Mucosa of rectum (tissue), 2 donors: ENCODE data around the gene C16orf89.
A peak's percentile ranks its signal among the peaks of the same experiment; 100 is the strongest.

Experiments used
- H3K27ac ChIP-seq, 2 donors: one replicate each; pipeline ENCODE4 v1.7.0; 2013; ENCODE audit warnings: inconsistent platforms in 2 of 2, low read depth in 2 of 2, low read length in 2 of 2
- H3K27me3 ChIP-seq, 2 donors: one replicate each; pipeline ENCODE4 v1.7.0; 2013; ENCODE audit warnings: low read length in 2 of 2; ENCODE audit not compliant: control insufficient read depth in 2 of 2, insufficient read depth in 2 of 2
- H3K36me3 ChIP-seq, 2 donors: one replicate each; pipeline ENCODE4 v1.7.0; 2013; ENCODE audit warnings: low read length in 2 of 2; ENCODE audit not compliant: control insufficient read depth in 2 of 2, insufficient read depth in 2 of 2
- H3K4me1 ChIP-seq, 2 donors: one replicate each; pipeline ENCODE4 v1.7.0; 2013; ENCODE audit warnings: low read length in 2 of 2, mild to moderate bottlenecking in 1 of 2; ENCODE audit not compliant: control insufficient read depth in 2 of 2, insufficient read depth in 2 of 2
- H3K4me3 ChIP-seq, 2 donors: one replicate each; pipeline ENCODE4 v1.7.0; 2013; ENCODE audit warnings: low read length in 2 of 2
- H3K9ac ChIP-seq, 2 donors: one replicate each; pipeline ENCODE4 v1.7.0; 2013; ENCODE audit warnings: low read length in 2 of 2, low read depth in 1 of 2, mild to moderate bottlenecking in 1 of 2
- H3K9me3 ChIP-seq, 2 donors: one replicate each; pipeline ENCODE4 v1.7.0; 2013; ENCODE audit warnings: low read length in 2 of 2; ENCODE audit not compliant: control insufficient read depth in 2 of 2
- donor health status: healthy.
- donor health status: Normal muscosa, but diverticular disease.

Gene C16orf89

DNA sequence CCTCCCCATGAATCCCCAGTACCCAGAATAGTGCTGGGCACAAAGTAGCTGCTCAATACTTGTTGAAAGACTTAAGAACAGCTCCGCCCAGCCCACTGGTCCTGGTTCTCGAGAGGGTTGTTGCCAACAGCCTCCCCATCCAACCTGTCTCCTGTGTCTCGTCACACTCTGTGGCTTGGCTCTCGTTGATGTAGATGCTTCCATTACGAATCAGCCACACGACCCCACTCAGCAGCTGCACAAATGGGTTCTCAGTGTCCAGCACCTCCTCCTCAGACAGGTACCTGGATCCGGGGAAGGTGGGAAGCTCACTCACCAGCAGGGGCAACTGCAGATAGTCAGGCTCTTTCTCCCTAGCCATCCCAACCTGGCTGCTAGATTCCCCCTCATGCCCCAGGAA is 34.2 kb downstream of the C16orf89 start:
- Histone ChIP-seq H3K9ac (no peak overlapping the region), H3K36me3 (peaks cover 13 to 23% of the 10 kb centered on the region in 2 donors), H3K27ac (no peak overlapping the region), H3K4me1 (peaks cover 15 to 21% of the 10 kb centered on the region in 2 donors), H3K27me3 (no peaks in the 10 kb centered on the region), H3K4me3 (no peak overlapping the region), H3K9me3 (no peaks in the 10 kb centered on the region)

DNA sequence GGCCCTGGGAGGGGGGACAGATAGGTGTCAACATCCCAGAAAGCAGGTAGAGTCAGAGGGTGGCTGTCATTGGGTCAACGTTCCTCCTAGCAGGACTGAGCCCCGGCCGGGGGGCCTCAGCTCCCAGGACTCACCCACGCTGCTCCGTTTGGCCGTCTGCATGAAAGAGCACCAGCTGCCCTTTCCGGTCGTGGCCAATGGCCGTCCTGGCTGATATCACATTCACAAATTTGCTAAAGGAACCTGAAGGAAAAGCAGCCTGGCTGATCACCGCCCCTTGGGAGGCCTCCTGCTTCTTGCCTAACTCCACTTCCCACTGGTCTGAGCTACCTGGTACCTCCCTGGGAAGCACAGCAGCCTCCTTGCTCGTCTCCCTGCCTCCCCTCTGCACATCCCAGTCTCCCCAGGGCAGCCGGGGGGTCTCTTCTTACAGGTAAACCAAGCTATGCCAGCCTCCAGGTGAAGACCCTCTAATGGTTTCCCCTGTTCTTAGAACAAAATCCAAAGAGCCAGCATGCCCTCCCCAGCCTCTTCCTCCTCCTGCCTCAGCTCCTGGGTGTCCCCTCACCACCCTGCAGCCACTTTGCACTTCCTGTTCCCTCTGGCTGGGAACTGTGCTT is 35.4 kb downstream of the C16orf89 start:
- H3K9ac ChIP-seq: no peak overlapping the region
- H3K4me1 ChIP-seq: peaks cover 15 to 20% of the 10 kb centered on the region in 2 donors
- no peaks in the 10 kb centered on the region for H3K9me3 ChIP-seq
- H3K27me3 ChIP-seq: no peaks in the 10 kb centered on the region
- peaks cover 13 to 23% of the 10 kb centered on the region in 2 donors for H3K36me3 ChIP-seq
- H3K4me3 ChIP-seq: no peak overlapping the region
- H3K27ac ChIP-seq: no peak overlapping the region

DNA sequence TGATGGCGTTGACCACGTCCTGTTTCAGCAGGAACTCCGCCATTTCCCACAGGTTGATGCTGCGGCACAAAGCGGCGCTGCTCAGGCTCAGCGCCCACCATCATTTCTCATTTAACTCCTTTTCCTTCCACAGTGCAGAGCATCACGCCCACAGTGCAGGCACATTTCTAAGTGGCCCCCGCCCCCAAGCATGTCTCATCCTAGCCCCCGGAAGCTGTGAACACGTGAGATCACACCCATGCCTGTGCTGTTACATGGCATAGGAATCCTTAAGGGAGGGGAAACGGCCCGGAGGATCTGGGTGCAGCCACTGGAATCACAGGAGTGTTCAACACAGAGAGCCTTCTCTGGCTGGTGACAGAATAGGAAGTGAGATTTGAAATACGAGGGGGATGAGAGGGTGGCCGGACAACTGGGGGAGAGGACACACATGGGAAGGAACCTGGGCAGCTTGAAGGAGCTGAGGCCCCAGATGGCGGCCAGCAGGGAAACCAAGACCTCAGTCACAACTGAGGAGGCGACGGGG is 36.7 kb downstream of the C16orf89 start:
- Histone ChIP-seq H3K36me3 (peaks cover 13 to 23% of the 10 kb centered on the region in 2 donors), H3K9me3 (no peaks in the 10 kb centered on the region), H3K27me3 (no peaks in the 10 kb centered on the region), H3K4me1 (peaks cover 12 to 17% of the 10 kb centered on the region in 2 donors), H3K27ac (no peak overlapping the region), H3K9ac (no peak overlapping the region), H3K4me3 (no peak overlapping the region)

DNA sequence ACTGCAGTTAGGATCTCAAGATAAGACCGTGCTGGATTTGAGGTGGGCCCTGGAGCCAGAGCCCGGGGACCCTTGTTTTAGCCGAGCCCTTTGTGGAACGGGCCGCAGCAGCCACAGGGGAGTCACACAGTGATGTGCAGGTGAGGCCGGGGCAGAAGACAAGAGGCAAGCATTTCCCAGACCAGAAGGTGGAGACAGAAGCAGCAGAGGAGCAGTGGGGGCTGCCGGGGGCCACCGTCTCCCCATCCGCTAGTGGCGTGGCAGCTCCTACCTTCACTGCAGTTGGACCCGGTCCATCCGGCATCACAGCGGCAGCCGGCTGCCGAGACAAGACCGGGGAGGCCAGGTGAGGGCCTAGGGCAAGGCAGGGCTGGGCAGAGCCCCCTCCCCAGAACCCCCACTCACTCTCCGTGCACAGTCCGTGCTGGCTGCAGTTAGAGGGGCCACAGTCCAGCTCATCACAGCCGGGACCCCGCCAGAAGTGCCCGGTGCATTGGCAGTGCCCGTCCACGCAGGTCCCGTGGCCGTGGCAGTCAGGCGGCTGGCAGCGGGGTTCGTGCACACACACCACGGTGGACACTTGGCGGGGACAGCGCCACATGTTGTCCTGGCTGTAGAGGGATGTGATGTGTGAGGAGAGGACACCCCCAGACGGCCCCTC is 38.1 kb downstream of the C16orf89 start:
- no peak overlapping the region for H3K27ac ChIP-seq
- H3K4me1 ChIP-seq: peaks cover 7 to 11% of the 10 kb centered on the region in 2 donors
- H3K4me3 ChIP-seq: no peak overlapping the region
- no peak overlapping the region for H3K9ac ChIP-seq
- H3K27me3 ChIP-seq: no peaks in the 10 kb centered on the region
- H3K36me3 ChIP-seq: peaks cover 13 to 23% of the 10 kb centered on the region in 2 donors
- no peaks in the 10 kb centered on the region for H3K9me3 ChIP-seq

DNA sequence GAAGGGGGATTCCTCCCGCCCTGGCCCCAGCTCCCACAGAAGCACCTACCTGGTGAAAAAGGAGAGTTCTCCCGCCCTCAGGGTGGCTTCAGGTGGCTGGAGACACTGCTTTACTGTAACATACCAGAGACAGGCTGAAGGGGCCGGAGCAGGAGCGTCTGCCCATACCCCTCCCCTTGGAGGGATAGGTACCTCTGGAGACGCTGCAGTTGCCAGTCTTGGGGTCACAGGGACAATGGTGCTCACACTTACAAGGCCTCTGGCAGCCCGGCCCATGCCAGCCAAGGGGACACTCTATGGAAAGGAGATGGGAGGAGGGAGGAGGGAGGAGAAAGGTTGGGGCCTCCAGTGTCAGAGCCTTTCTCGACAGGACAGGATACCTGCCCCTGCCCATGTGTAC is 38.7 kb downstream of the C16orf89 start:
- no peak overlapping the region for H3K4me3 ChIP-seq
- H3K9me3 ChIP-seq: no peaks in the 10 kb centered on the region
- peaks cover 3 to 10% of the 10 kb centered on the region in 2 donors for H3K4me1 ChIP-seq
- H3K9ac ChIP-seq: no peak overlapping the region
- H3K27me3 ChIP-seq: no peaks in the 10 kb centered on the region
- H3K27ac ChIP-seq: no peak overlapping the region
- H3K36me3 ChIP-seq: peaks cover 13 to 23% of the 10 kb centered on the region in 2 donors

DNA sequence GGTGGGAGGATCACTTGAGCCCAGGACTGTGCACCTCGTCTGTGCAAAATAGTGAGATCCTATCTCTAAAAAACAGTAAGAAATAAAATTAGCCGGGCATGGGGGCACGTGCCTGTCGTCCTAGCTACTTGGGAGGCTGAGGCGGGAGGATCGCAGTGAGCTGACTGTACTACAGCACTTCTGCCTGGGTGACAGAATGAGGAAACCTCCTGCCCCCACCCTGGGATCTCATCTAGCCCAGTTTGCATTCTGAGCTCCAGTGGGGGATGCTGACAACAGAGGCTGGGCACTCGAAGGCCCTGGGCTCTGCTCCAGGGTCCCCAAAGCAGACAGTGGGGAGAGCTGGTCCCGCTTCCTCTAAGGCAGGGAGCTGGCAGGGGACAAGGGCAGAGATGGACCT is 39.1 kb downstream of the C16orf89 start:
- no peaks in the 10 kb centered on the region for H3K27me3 ChIP-seq
- no peak overlapping the region for H3K27ac ChIP-seq
- H3K36me3 ChIP-seq: peaks cover 13 to 23% of the 10 kb centered on the region in 2 donors
- H3K4me3 ChIP-seq: no peak overlapping the region
- H3K9me3 ChIP-seq: no peaks in the 10 kb centered on the region
- H3K9ac ChIP-seq: no peak overlapping the region
- H3K4me1 ChIP-seq: peaks cover 3 to 10% of the 10 kb centered on the region in 2 donors

DNA sequence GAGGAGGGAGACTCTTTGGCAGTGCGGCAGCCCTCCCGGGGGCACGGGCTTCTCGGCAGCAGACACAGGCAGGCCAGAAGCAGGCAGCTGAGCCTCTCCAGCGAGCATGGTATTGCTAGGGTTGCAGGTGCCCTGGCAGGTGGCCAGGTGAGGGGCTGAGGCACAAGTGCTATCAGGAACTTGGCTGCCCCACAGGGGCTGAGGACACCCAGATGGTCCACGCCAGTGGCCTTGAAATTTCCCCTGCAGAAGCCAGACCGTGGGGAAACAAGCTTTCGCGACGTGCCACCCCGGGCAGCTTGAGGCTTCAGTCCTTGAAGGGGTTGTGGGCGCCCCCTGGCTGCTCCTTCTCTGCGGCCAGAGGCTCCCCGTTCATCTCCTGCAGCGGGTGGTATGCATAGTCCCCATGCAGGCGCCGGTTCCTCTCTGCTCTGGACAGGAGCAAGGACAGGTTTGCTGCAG is 40.6 kb downstream of the C16orf89 start:
- Histone ChIP-seq H3K9ac (no peak overlapping the region), H3K27me3 (no peaks in the 10 kb centered on the region), H3K9me3 (no peaks in the 10 kb centered on the region), H3K36me3 (peaks cover 13 to 20% of the 10 kb centered on the region in 2 donors), H3K4me3 (no peak overlapping the region), H3K27ac (peak overlapping the region in 1 of 2 donors; percentile 16), H3K4me1 (peaks cover 3 to 10% of the 10 kb centered on the region in 2 donors)

DNA sequence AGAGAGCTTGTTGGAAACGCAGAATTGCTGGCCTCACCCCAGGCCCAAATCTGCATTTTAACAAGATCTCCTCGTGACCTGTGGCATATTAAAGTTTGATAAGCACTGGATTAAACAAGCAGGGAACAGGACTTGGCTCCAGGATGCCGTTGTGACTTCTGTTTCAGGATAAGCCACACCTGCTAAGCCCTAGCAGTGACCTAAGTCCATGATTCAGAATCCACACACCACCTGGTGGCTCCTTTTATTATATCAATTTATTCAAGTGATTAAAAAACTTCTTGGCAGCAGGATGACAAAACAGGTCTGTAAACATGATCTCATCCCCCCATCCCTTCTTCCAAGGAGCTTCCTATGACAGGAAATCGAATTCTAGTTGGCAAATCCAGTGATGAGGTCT is 41.1 kb downstream of the C16orf89 start:
- no peak overlapping the region for H3K9ac ChIP-seq
- no peaks in the 10 kb centered on the region for H3K27me3 ChIP-seq
- no peaks in the 10 kb centered on the region for H3K9me3 ChIP-seq
- H3K4me1 ChIP-seq: peaks cover 3 to 10% of the 10 kb centered on the region in 2 donors
- H3K36me3 ChIP-seq: peaks cover 11 to 17% of the 10 kb centered on the region in 2 donors
- H3K27ac ChIP-seq: peak overlapping the region in 1 of 2 donors; percentile 41
- H3K4me3 ChIP-seq: no peak overlapping the region

DNA sequence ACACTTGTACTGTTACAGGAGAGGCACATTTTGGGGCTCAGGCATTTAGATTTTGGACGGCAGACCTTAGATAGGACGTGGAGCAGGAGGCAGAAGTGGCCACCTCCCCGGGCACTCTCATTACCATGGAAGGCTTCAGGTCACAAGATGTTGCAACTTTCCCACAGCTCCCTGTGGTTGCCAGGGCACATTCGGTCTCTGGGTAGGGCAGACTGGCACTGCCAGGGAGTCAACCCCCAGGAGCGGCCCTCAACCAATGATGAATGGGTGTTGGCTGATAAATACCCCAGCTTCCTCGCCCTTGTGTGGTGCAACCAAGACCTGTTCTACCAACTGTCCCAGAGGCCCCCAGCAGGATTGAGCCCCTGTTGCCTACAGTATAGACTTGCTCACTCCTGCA is 43.2 kb downstream of the C16orf89 start:
- Histone ChIP-seq H3K27me3 (no peaks in the 10 kb centered on the region), H3K9ac (no peak overlapping the region), H3K4me1 (peaks cover 3 to 13% of the 10 kb centered on the region in 2 donors), H3K27ac (no peak overlapping the region), H3K9me3 (no peaks in the 10 kb centered on the region), H3K4me3 (no peak overlapping the region), H3K36me3 (peaks cover under 1 to 6% of the 10 kb centered on the region in 2 donors)

DNA sequence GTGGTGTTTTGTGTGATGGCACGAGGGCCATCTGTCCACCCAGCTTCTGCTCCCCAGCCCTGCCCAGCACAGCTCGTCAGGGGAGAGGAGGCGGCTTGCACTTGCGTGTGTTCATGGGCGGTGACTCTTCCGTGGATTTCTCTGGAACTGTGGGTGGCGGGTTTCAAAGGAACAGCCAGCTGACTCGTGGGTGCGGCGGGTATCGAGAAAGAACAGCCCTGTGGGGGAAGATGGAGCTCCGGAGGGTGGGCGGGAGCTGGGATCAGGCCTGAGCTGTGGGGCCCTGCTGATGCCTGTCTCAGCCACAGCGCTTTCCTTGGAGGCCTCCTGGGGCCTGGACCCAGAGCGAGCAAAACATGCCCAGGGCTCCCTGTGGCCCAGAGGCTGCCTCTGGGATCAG is 45.2 kb downstream of the C16orf89 start:
- Histone ChIP-seq H3K4me3 (no peak overlapping the region), H3K27ac (no peak overlapping the region), H3K9me3 (no peaks in the 10 kb centered on the region), H3K4me1 (peaks cover 3 to 13% of the 10 kb centered on the region in 2 donors), H3K9ac (no peak overlapping the region), H3K27me3 (no peaks in the 10 kb centered on the region), H3K36me3 (no peaks in the 10 kb centered on the region)
